OCI-LY1 (cell line): ENCODE measurements around the gene TNFRSF1B.

Experiments
- H2AFZ ChIP-seq: fragments of 200-600 bp; sonication (generic), shearing (Covaris generic); 2 replicates; pipeline ENCODE4 v1.6.0; 2014; ENCODE audit warnings: antibody characterized with exemption, mild to moderate bottlenecking, low read length
- H3F3A ChIP-seq: fragments of 200-600 bp; sonication (generic), shearing (Covaris generic); 2 replicates; pipeline ENCODE4 v1.6.0; 2014; ENCODE audit warnings: mild to moderate bottlenecking, antibody characterized with exemption, low read length, moderate library complexity; ENCODE audit not compliant: insufficient read depth
- H3K27ac ChIP-seq: fragments of 200-600 bp; sonication (generic); 2 replicates; pipeline ENCODE4 v1.5.1; 2014; ENCODE audit warnings: low read length, mixed run types, mild to moderate bottlenecking, low read depth; ENCODE audit not compliant: poor library complexity, severe bottlenecking
- H3K27me3 ChIP-seq: fragments of 200-600 bp; sonication (generic); 2 replicates; pipeline ENCODE4 v1.6.0; 2014; ENCODE audit warnings: antibody characterized with exemption, mild to moderate bottlenecking, low read length, moderate library complexity; ENCODE audit not compliant: insufficient read depth
- H3K36me3 ChIP-seq: fragments of 200-600 bp; sonication (generic); 2 replicates; pipeline ENCODE4 v1.6.1; 2014; ENCODE audit warnings: mild to moderate bottlenecking, antibody characterized with exemption, low read length, moderate library complexity, mixed read lengths; ENCODE audit not compliant: insufficient read depth
- H3K4me1 ChIP-seq: fragments of 200-600 bp; sonication (generic); 2 replicates; pipeline ENCODE4 v1.5.1; 2014; ENCODE audit warnings: mild to moderate bottlenecking, low read length, moderate library complexity; ENCODE audit not compliant: insufficient read depth, severe bottlenecking
- H3K4me2 ChIP-seq: fragments of 200-600 bp; sonication (generic), shearing (Covaris generic); 2 replicates; pipeline ENCODE4 v1.6.1; 2014; ENCODE audit warnings: low read length
- H3K4me3 ChIP-seq: fragments of 200-600 bp; sonication (generic); 2 replicates; pipeline ENCODE4 v1.5.1; 2014; ENCODE audit warnings: low read length, low read depth, mild to moderate bottlenecking, mixed read lengths; ENCODE audit not compliant: poor library complexity, severe bottlenecking
- H3K79me2 ChIP-seq: fragments of 200-600 bp; shearing (Covaris generic); 2 replicates; pipeline ENCODE4 v1.6.1; 2016; ENCODE audit warnings: mixed run types, low read length, mixed read lengths; ENCODE audit not compliant: insufficient read depth
- H3K9ac ChIP-seq: fragments of 200-600 bp; sonication (generic), shearing (Covaris generic); 2 replicates; pipeline ENCODE4 v1.6.1; 2014; ENCODE audit warnings: mild to moderate bottlenecking, low read length, mixed read lengths
- H3K9me2 ChIP-seq: fragments of 200-600 bp; sonication (generic), shearing (Covaris generic); 2 replicates; pipeline ENCODE4 v1.6.1; 2014; ENCODE audit warnings: low read depth, mild to moderate bottlenecking, low read length, mixed read lengths
- H3K9me3 ChIP-seq: fragments of 200-600 bp; shearing (Covaris generic); 2 replicates; pipeline ENCODE4 v1.6.1; 2014; ENCODE audit warnings: low read length, mixed read lengths
- H4K20me1 ChIP-seq: fragments of 200-600 bp; sonication (generic), shearing (Covaris generic); 2 replicates; pipeline ENCODE4 v1.6.0; 2016; ENCODE audit warnings: mild to moderate bottlenecking, low read length; ENCODE audit not compliant: insufficient read depth
- EZH2 ChIP-seq: fragments of 200-600 bp; sonication (generic), shearing (Covaris generic); IDR thresholded peaks from 2 replicates; pipeline ENCODE4 v1.8.0; 2017; ENCODE audit warnings: borderline replicate concordance, mixed run types, mild to moderate bottlenecking, antibody characterized with exemption, low read length, moderate library complexity, mixed read lengths
- TF ChIP-seq, protein P1 (sequence below): fragments of 200-600 bp; sonication (generic), shearing (Covaris generic); IDR thresholded peaks from 2 replicates; pipeline ENCODE4 v1.5.1; 2017; ENCODE audit warnings: mild to moderate bottlenecking, antibody characterized with exemption, low read length, moderate library complexity, mixed read lengths

The TNFRSF1B gene

DNA sequence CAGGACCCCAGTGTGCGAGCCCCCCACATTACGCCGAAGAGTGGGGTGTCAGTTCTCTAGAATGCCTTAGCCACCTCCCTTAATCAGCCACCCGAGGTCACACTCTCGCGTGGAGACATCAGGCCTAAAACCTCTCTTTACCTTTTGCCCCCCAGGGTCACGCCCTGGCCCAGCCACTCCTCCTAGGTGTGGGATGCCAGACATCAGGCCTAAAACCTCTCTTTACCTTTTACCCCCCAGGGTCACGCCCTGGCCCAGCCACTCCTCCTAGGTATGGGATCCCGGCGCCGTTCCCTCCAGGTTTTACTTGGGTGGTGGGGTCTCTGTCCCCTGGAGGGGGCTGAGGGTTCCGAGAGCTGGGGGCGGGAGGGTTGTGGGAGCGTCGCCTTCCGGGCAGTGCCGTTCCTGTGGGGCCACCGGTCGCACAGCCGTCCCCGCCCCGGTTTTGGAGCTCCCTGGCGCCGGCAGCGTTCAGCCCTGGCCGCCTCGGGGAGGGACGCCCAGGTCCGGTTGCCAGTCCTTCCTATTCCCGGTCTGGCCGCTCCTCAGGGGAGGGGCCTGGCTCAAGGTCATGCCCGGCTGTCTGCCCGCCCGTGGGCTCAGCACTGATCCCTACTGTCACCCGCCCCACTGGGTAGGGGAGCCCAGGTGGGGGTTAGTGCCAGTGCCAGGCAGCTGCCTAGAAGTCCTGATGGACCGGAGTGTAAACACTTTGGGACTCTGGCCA is 63.9 kb downstream of the TNFRSF1B start:
- no peaks in the 10 kb centered on the region for H3K9me2 ChIP-seq
- H3K36me3 ChIP-seq = no peaks in the 10 kb centered on the region
- H3K4me3 ChIP-seq = peak overlapping the region; percentile 97
- no peak overlapping the region for H2AFZ ChIP-seq
- TF ChIP-seq EZH2 = no peak
- TF ChIP-seq, protein P1, sequence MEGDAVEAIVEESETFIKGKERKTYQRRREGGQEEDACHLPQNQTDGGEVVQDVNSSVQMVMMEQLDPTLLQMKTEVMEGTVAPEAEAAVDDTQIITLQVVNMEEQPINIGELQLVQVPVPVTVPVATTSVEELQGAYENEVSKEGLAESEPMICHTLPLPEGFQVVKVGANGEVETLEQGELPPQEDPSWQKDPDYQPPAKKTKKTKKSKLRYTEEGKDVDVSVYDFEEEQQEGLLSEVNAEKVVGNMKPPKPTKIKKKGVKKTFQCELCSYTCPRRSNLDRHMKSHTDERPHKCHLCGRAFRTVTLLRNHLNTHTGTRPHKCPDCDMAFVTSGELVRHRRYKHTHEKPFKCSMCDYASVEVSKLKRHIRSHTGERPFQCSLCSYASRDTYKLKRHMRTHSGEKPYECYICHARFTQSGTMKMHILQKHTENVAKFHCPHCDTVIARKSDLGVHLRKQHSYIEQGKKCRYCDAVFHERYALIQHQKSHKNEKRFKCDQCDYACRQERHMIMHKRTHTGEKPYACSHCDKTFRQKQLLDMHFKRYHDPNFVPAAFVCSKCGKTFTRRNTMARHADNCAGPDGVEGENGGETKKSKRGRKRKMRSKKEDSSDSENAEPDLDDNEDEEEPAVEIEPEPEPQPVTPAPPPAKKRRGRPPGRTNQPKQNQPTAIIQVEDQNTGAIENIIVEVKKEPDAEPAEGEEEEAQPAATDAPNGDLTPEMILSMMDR = no peak
- H3K79me2 ChIP-seq = no peaks in the 10 kb centered on the region
- H3K27ac ChIP-seq = no peak overlapping the region
- H3K27me3 ChIP-seq = 0 out of 2 replicates have a peak, but pooled peaks cover 3% of the 10 kb centered on the region
- peak overlapping the region; percentile 89 for H3K9ac ChIP-seq
- no peaks in the 10 kb centered on the region for H3F3A ChIP-seq
- peak overlapping the region; percentile 81 for H3K4me2 ChIP-seq
- H3K4me1 ChIP-seq = peaks cover 13% of the 10 kb centered on the region
- no peaks in the 10 kb centered on the region for H3K9me3 ChIP-seq
- H4K20me1 ChIP-seq = no peaks in the 10 kb centered on the region

DNA sequence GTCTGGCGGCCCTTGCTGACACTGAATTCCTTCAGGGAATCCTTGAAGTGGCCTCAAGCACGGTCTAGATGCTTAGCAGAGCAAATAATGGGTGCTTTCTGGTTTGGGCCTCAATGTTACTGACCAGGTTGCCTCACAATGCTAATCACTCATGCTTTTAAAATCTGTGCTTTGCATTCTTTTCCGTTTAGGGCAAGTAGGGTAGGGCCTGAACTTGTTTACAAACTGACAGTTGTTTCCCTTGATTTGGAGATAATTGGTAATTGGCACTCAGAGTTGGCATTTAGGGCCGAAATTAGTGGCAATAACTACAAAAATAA is 64.4 kb downstream of the TNFRSF1B start:
- Histone ChIP-seq H4K20me1 (no peaks in the 10 kb centered on the region), H3K9ac (peak overlapping the region; percentile 89; the same call in 1 of the 2 replicates), H3K9me2 (no peaks in the 10 kb centered on the region), H3K4me2 (peak overlapping the region; percentile 81), H3K4me3 (peak overlapping the region; percentile 97), H3K4me1 (peaks cover 13% of the 10 kb centered on the region), H3K36me3 (no peaks in the 10 kb centered on the region), H3K9me3 (no peaks in the 10 kb centered on the region), H3K27ac (no peak overlapping the region), H2AFZ (no peak overlapping the region), H3K79me2 (no peaks in the 10 kb centered on the region), H3F3A (no peaks in the 10 kb centered on the region), H3K27me3 (0 out of 2 replicates have a peak, but pooled peaks cover 3% of the 10 kb centered on the region)
- TF ChIP-seq, protein P1 = no peak
- TF ChIP-seq EZH2 = no peak

DNA sequence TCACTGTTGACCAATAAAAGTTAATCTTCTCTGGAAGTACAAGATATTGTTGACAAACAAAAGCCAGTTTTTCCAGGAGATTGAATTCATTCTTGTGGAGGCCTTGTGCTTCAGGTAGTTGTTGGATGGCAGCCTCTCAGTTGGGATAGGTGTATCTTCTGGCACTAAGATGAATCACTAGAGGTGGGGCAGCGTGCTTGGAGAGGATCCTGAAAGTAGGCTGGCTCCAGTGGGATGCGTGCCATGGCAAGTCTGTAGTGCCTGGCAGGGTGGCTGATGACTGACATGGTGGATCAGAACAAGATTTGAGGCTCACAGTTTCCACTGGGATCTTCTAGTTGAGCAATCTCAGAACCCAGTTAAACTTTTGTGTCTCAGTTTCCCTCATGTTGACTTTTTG is 65.4 kb downstream of the TNFRSF1B start:
- no peak for TF ChIP-seq EZH2
- TF ChIP-seq, protein P1 = no peak
- Histone ChIP-seq H3K4me1 (peaks cover 13% of the 10 kb centered on the region), H3K4me2 (no peak overlapping the region), H3K9me2 (no peaks in the 10 kb centered on the region), H3K36me3 (no peaks in the 10 kb centered on the region), H3K27ac (no peak overlapping the region), H3K9ac (no peak overlapping the region), H3F3A (no peaks in the 10 kb centered on the region), H3K9me3 (no peaks in the 10 kb centered on the region), H3K27me3 (0 out of 2 replicates have a peak, but pooled peaks cover 3% of the 10 kb centered on the region), H3K4me3 (no peak overlapping the region), H2AFZ (no peak overlapping the region), H4K20me1 (no peaks in the 10 kb centered on the region), H3K79me2 (no peaks in the 10 kb centered on the region)
